K562 (cell line): ENCODE results near the gene AMBRA1. TPM values are rescaled to one million over a fixed set of nuclear protein-coding genes. Genes with fewer than 3 reads are reported as not detected.

Experiments used
- ATAC-seq: fragments of 200-7000 bp; cut with Tn5 transposase; 3 replicates; pipeline ENCODE4 v1.9.1; 2020; ENCODE audit warnings: moderate library complexity
- BruUV-seq: library from RNA; stranded (reverse); fragments of 400-500 nt; replicated peaks from 2 replicates; lab custom pipeline; 2021; lab: Mats Ljungman, UMichigan
- CTCF ChIA-PET: fragments of 300-600 bp; formaldehyde crosslinking; extraction: SDS; loops from one replicate; lab custom pipeline; 2021; ENCODE audit warnings: low intra/inter-chr PET ratio; lab: Yijun Ruan, JAX
- POLR2A ChIA-PET: fragments of 300-600, 350-650 bp; sonication (Branson Sonifier 250); formaldehyde crosslinking; extraction: SDS; loops from one replicate; lab custom pipeline; 2021; ENCODE audit warnings: antibody characterized with exemption, inconsistent platforms; lab: Yijun Ruan, JAX
- DNase-seq, 4 experiments: peaks; one replicate each; pipeline versions ENCODE4 v3.0.0 to v3.0.0-alpha.2; 2011 to 2018; ENCODE audit warnings: low spot score in 3 of 4, mixed read lengths in 3 of 4; ENCODE audit errors: extremely low read depth in 1 of 4
- FAIRE-seq: peaks from 2 replicates; lab custom pipeline; 2011; peaks lifted over from hg19 to GRCh38; lab: Jason Lieb, UNC
- H2AFZ ChIP-seq: 2 replicates; pipeline ENCODE4 v1.6.0; 2011; ENCODE audit warnings: low read depth, low read length, control low read depth, inconsistent platforms
- H3K27ac ChIP-seq: fragments of 200-600 bp; 3 replicates; pipeline ENCODE4 v1.8.0; 2011; ENCODE audit warnings: low read depth, mild to moderate bottlenecking, control low read depth, inconsistent platforms, low read length, moderate library complexity, mixed read lengths; ENCODE audit errors: extremely low read depth
- H3K27me3 ChIP-seq, 2 experiments: fragments of 300-600 bp in 1 of 2; 2 replicates in 1 of 2; 3 replicates in 1 of 2; pipeline versions ENCODE4 v1.6.0 to v1.8.0; 2011; ENCODE audit warnings: inconsistent platforms in 2 of 2, low read length in 2 of 2, mild to moderate bottlenecking in 1 of 2, mixed read lengths in 1 of 2, moderate library complexity in 1 of 2; ENCODE audit not compliant: control insufficient read depth in 2 of 2, insufficient read depth in 2 of 2
- H3K36me3 ChIP-seq: fragments of 300-600 bp; 3 replicates; pipeline ENCODE4 v1.8.0; 2011; ENCODE audit warnings: mild to moderate bottlenecking, low read length, inconsistent platforms; ENCODE audit not compliant: control insufficient read depth, insufficient read depth
- H3K4me1 ChIP-seq, 2 experiments: fragments of 200-600 bp in 1 of 2; replicated peaks in 1 of 2; 2 replicates in 1 of 2; 3 replicates in 1 of 2; pipeline versions ENCODE4 v1.5.1 to v1.8.0; 2011; ENCODE audit warnings: inconsistent platforms in 2 of 2, low read length in 2 of 2, mild to moderate bottlenecking in 1 of 2, mixed read lengths in 1 of 2, moderate library complexity in 1 of 2; ENCODE audit not compliant: control insufficient read depth in 2 of 2, insufficient read depth in 2 of 2
- H3K4me2 ChIP-seq: 2 replicates; pipeline ENCODE4 v1.6.1; 2011; ENCODE audit warnings: low read length, control low read depth, inconsistent platforms, mixed read lengths; ENCODE audit not compliant: insufficient read depth
- H3K4me3 ChIP-seq: fragments of 200-600 bp; sonication (generic), shearing (Covaris generic); 2 replicates; pipeline ENCODE4 v1.5.1; 2016; ENCODE audit warnings: control low read depth, inconsistent platforms
- H3K79me2 ChIP-seq: fragments of 200-600 bp; 3 replicates; pipeline ENCODE4 v1.8.0; 2011; ENCODE audit warnings: low read length, inconsistent platforms; ENCODE audit not compliant: control insufficient read depth, insufficient read depth
- H3K9ac ChIP-seq, 2 experiments: 2 replicates each; pipeline versions ENCODE4 v1.6.0 to v1.6.1; 2011; ENCODE audit warnings: low read depth in 2 of 2, low read length in 2 of 2, control low read depth in 1 of 2, inconsistent platforms in 1 of 2, mild to moderate bottlenecking in 1 of 2, mixed read lengths in 1 of 2; ENCODE audit not compliant: insufficient read depth in 1 of 2
- H3K9me1 ChIP-seq: one replicate; pipeline ENCODE4 v1.6.0; 2011; ENCODE audit warnings: inconsistent platforms, mild to moderate bottlenecking, low read length, moderate library complexity; ENCODE audit not compliant: control insufficient read depth, insufficient read depth
- H3K9me3 ChIP-seq: replicated peaks from 2 replicates; pipeline ENCODE4 v1.5.1; 2011; ENCODE audit warnings: low read depth, low read length, inconsistent platforms; ENCODE audit not compliant: control insufficient read depth, insufficient read depth
- H4K20me1 ChIP-seq: replicated peaks from 2 replicates; pipeline ENCODE4 v1.6.1; 2011; ENCODE audit warnings: low read length, inconsistent platforms, mixed read lengths; ENCODE audit not compliant: control insufficient read depth, insufficient read depth
- ARHGAP35 ChIP-seq: fragments of 450-650 bp; IDR thresholded peaks from 2 replicates; pipeline ENCODE4 v1.6.1; 2018; ENCODE audit not compliant: partially characterized antibody
- BCOR ChIP-seq: fragments of 450-650 bp; IDR thresholded peaks from 2 replicates; pipeline ENCODE4 v1.6.1; 2016
- CBX8 ChIP-seq: fragments of 200-600 bp; sonication (generic); IDR thresholded peaks from 2 replicates; pipeline ENCODE4 v1.6.1; 2012; ENCODE audit warnings: borderline replicate concordance, mixed run types, low read depth, mild to moderate bottlenecking, moderate library complexity, mixed read lengths, low read length, control low read depth, inconsistent platforms; ENCODE audit not compliant: poor library complexity, severe bottlenecking; ENCODE audit errors: extremely low read depth
- CEBPB ChIP-seq: fragments of 450-650 bp; IDR thresholded peaks from 2 replicates; pipeline ENCODE4 v1.6.1; 2016; ENCODE audit warnings: missing genetic modification characterization, missing compliant biosample characterization
- LARP7 ChIP-seq: fragments of 450-650 bp; IDR thresholded peaks from 2 replicates; pipeline ENCODE4 v1.6.1; 2016
- NFE2L1 ChIP-seq: fragments of 450-650 bp; IDR thresholded peaks from 2 replicates; pipeline ENCODE4 v1.6.1; 2016; ENCODE audit warnings: missing genetic modification characterization, low read depth, mild to moderate bottlenecking, missing compliant biosample characterization, moderate library complexity, borderline replicate concordance
- PHF8 ChIP-seq: fragments of 200-600 bp; sonication (generic); IDR thresholded peaks from 2 replicates; pipeline ENCODE4 v1.6.1; 2012; ENCODE audit warnings: mixed run types, mild to moderate bottlenecking, inconsistent platforms, low read length, moderate library complexity, borderline replicate concordance
- SMARCA5 ChIP-seq: fragments of 450-650 bp; IDR thresholded peaks from 2 replicates; pipeline ENCODE4 v1.6.1; 2016
- SRSF9 ChIP-seq: fragments of 200-400 bp; formaldehyde crosslinking; IDR thresholded peaks from 2 replicates; pipeline ENCODE4 v1.6.1; 2017; ENCODE audit warnings: low read depth, low read length, borderline replicate concordance
- ZSCAN32 ChIP-seq: fragments of 450-650 bp; formaldehyde crosslinking; IDR thresholded peaks from 2 replicates; pipeline ENCODE4 v1.4.0; 2020; ENCODE audit warnings: mild to moderate bottlenecking, moderate library complexity
- WGBS: fragments of 100-300 bp; shearing (Covaris generic); methylation state at CpG from one replicate; pipeline ENCODE4 v1.1.6; 2016; ENCODE audit warnings: low coverage, mixed read lengths; ENCODE audit not compliant: insufficient coverage; ENCODE audit errors: missing lambda C conversion rate; 5-methylcytosine and 5-hydroxymethylcytosine counted together
- in situ Hi-C: fragments of 300-500 bp; cut with MboI; formaldehyde crosslinking; loops from 4 replicates; pipeline ENCODE4 v1.15.0; 2018; ENCODE audit warnings: inconsistent platforms, mixed read lengths
- intact Hi-C: fragments of 100-400 bp; cut with micrococcal nuclease; formaldehyde crosslinking; loops from 2 replicates; pipeline ENCODE4 v1.14.2; 2022
- polyA plus RNA-seq, 8 experiments: library from polyadenylated mRNA; depleted of rRNA in 4 of 8; stranded (reverse) in 5 of 8; unstranded in 3 of 8; fragments of >200 nt; fragmentation: Nextera tagmentation in 2 of 8; fragmentation: Illumina TruSeq in 1 of 8; extraction: Ambion mirVana in 2 of 8; extraction: Trizol in 1 of 8; gene quantifications; 2 replicates each; pipeline versions ENCODE4 v1.2.1 to v1.2.3, GENCODE V29; 2011 to 2014; ENCODE audit warnings: inconsistent platforms in 1 of 8, missing spikeins in 1 of 8
- total RNA-seq, 7 experiments: library from RNA; depleted of rRNA in 6 of 7; stranded (reverse); fragments of >200 nt in 6 of 7; fragmentation: Illumina TruSeq in 2 of 7; extraction: Trizol in 2 of 7; gene quantifications; 2 replicates each; pipeline versions ENCODE4 v1.2.1 to v1.2.3, GENCODE V29; 2011 to 2021; ENCODE audit warnings: low replicate concordance in 1 of 7
- TF ChIP-seq, protein P1 (sequence below): fragments of 450-650 bp; formaldehyde crosslinking; IDR thresholded peaks from 2 replicates; pipeline ENCODE4 v1.4.0; 2020; ENCODE audit warnings: mild to moderate bottlenecking, mixed read lengths
- TF ChIP-seq, protein P2 (sequence below): fragments of 450-650 bp; formaldehyde crosslinking; IDR thresholded peaks from 2 replicates; pipeline ENCODE4 v1.4.0; 2020; ENCODE audit warnings: mild to moderate bottlenecking, moderate library complexity
- TF ChIP-seq, protein P3 (sequence below), 2 experiments: IDR thresholded peaks; 2 replicates each; pipeline ENCODE4 v1.6.1; 2011; ENCODE audit warnings: borderline replicate concordance in 1 of 2, control low read depth in 1 of 2, low read depth in 1 of 2, low read length in 1 of 2, mild to moderate bottlenecking in 1 of 2, mixed read lengths in 1 of 2, moderate library complexity in 1 of 2; ENCODE audit not compliant: insufficient read depth in 1 of 2, insufficient read length in 1 of 2, poor library complexity in 1 of 2, severe bottlenecking in 1 of 2; ENCODE audit errors: extremely low read depth in 1 of 2

Gene AMBRA1
- total and polyA plus RNA-seq, 9 of the 15 experiments (the other 6 are each of a cell fraction or from before 2014, with no cell fraction given), result 0.15 to 24.5 (median 13.0) TPM

DNA sequence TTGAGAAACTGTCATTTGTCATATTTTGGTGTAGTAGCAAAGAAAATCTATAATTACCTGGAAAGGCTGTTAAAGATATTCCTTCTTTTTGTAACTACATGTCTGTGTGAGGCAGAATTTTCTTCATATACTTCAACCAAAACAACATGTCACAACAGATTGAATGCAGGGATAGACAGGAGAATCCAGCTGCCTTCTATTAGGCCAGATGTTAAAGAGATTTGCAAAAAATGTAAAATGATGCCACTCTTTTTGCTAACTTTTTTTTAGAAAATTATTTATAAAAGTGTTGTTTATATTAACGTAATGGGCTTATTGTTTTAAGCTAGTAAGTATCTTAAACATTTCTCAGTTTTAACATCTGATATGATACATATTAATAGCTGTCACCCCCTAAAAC lies 233.9 kb downstream of the AMBRA1 start:
- Histone ChIP-seq H3K9me1 (peaks cover 4% of the 10 kb centered on the region), H3K4me2 (no peak overlapping the region), H3K4me3 (no peak overlapping the region), H3K4me1 (peaks cover 38 to 53% of the 10 kb centered on the region in 2 experiments), H3K36me3 (peaks cover 38% of the 10 kb centered on the region; the same call in 1 of the 3 replicates), H3K27me3 (no peaks in the 10 kb centered on the region), H3K9me3 (no peaks in the 10 kb centered on the region), H3K27ac (peak overlapping the region; percentile 6; the same call in 1 of the 3 replicates), H3K9ac (no peak overlapping the region), H2AFZ (no peak overlapping the region), H3K79me2 (peaks cover 70% of the 10 kb centered on the region), H4K20me1 (peaks cover 5% of the 10 kb centered on the region; the same call in 1 of the 2 replicates)
- 55% methylated on average over 1 of the region's 1 CpG for WGBS
- DNase-seq, result no peak
- in situ Hi-C loops, result no loop called here
- ATAC-seq, result no peak
- ChIA-PET CTCF (interaction anchor here (1.8 kb wide), 1 partner anchor 8 kb away, joined by 5 read pairs; no protein-coding TSS in a partner anchor), POLR2A (interaction anchor here (0.6 to 2.5 kb wide), 5 partner anchors 8 to 513 kb away, joined by 3 to 10 read pairs (median 3); no protein-coding TSS in a partner anchor)
- no peak for FAIRE-seq
- intact Hi-C loops, result no loop called here
- no TSS peak for BruUV-seq
- TF ChIP-seq NFE2L1 (tag) (no peak), CBX8 (no peak), ARHGAP35 (no peak), ZSCAN32 (CRISPR knock-in tag) (no peak), BCOR (no peak), SMARCA5 (no peak), CEBPB (tag) (no peak), PHF8 (no peak), LARP7 (no peak), SRSF9 (no peak)
- TF ChIP-seq, protein P1, sequence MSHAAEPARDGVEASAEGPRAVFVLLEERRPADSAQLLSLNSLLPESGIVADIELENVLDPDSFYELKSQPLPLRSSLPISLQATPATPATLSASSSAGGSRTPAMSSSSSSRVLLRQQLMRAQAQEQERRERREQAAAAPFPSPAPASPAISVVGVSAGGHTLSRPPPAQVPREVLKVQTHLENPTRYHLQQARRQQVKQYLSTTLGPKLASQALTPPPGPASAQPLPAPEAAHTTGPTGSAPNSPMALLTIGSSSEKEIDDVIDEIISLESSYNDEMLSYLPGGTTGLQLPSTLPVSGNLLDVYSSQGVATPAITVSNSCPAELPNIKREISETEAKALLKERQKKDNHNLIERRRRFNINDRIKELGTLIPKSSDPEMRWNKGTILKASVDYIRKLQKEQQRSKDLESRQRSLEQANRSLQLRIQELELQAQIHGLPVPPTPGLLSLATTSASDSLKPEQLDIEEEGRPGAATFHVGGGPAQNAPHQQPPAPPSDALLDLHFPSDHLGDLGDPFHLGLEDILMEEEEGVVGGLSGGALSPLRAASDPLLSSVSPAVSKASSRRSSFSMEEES, result no peak
- TF ChIP-seq, protein P2, sequence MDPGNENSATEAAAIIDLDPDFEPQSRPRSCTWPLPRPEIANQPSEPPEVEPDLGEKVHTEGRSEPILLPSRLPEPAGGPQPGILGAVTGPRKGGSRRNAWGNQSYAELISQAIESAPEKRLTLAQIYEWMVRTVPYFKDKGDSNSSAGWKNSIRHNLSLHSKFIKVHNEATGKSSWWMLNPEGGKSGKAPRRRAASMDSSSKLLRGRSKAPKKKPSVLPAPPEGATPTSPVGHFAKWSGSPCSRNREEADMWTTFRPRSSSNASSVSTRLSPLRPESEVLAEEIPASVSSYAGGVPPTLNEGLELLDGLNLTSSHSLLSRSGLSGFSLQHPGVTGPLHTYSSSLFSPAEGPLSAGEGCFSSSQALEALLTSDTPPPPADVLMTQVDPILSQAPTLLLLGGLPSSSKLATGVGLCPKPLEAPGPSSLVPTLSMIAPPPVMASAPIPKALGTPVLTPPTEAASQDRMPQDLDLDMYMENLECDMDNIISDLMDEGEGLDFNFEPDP (CRISPR knock-in tag), result no peak
- TF ChIP-seq, protein P3, sequence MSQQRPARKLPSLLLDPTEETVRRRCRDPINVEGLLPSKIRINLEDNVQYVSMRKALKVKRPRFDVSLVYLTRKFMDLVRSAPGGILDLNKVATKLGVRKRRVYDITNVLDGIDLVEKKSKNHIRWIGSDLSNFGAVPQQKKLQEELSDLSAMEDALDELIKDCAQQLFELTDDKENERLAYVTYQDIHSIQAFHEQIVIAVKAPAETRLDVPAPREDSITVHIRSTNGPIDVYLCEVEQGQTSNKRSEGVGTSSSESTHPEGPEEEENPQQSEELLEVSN (IDR thresholded peaks at IDR 0.05; ENCODE audit: borderline replicate concordance in 1 of 2, extremely low read depth in 1 of 2, insufficient read depth in 1 of 2, insufficient read length in 1 of 2, low read depth in 1 of 2, low read length in 1 of 2, poor library complexity in 1 of 2, severe bottlenecking in 1 of 2), result no peak
